Activated CD4-positive, alpha-beta T cell treated with anti-CD3 and anti-CD28 coated beads for 36 hours (primary cell): Measurements from ENCODE around the gene CACNA1I. TPM values are rescaled to one million over a fixed set of nuclear protein-coding genes. Genes with fewer than 3 reads are reported as not detected.

Experiments used
- ATAC-seq: fragments of 200-7000 bp; cut with Tn5 transposase; one replicate; pipeline ENCODE4 v1.10.0; 2021; ENCODE audit warnings: mild to moderate bottlenecking, moderate library complexity
- CTCF ChIA-PET: fragments of 350-600 bp; sonication (Branson Sonifier 250); formaldehyde crosslinking; loops from one replicate; lab custom pipeline; 2021; ENCODE audit warnings: antibody characterized with exemption; lab: Charles Lee
- POLR2A ChIA-PET: fragments of 350-600 bp; sonication (Branson Sonifier 250); formaldehyde crosslinking; loops from one replicate; lab custom pipeline; 2021; ENCODE audit warnings: antibody characterized with exemption, inconsistent platforms; lab: Charles Lee
- DNase-seq: peaks from one replicate; pipeline ENCODE4 v3.0.0-alpha.2; 2020
- H3K27ac Mint-ChIP-seq: one replicate; pipeline ENCODE4 v1.8.0; 2021; ENCODE audit warnings: mixed read lengths
- H3K27me3 Mint-ChIP-seq: one replicate; pipeline ENCODE4 v1.8.0; 2021; ENCODE audit warnings: mixed read lengths
- H3K36me3 Mint-ChIP-seq: one replicate; pipeline ENCODE4 v1.8.0; 2021; ENCODE audit warnings: low read depth, mixed read lengths
- H3K4me1 Mint-ChIP-seq: one replicate; pipeline ENCODE4 v1.8.0; 2021; ENCODE audit warnings: mixed read lengths
- H3K4me3 Mint-ChIP-seq: one replicate; pipeline ENCODE4 v1.8.0; 2021; ENCODE audit warnings: mild to moderate bottlenecking, moderate library complexity, mixed read lengths
- H3K9me3 Mint-ChIP-seq: one replicate; pipeline ENCODE4 v1.8.0; 2021; ENCODE audit warnings: low read depth, mixed read lengths
- intact Hi-C, 2 experiments: fragments of 100-400 bp; cut with DNase I in 1 of 2; cut with micrococcal nuclease in 1 of 2; formaldehyde crosslinking; loops; one replicate each; pipeline versions ENCODE4 v1.14.2 to v1.15.1; 2022 to 2024; cut with DNase I, micrococcal nuclease
- total RNA-seq, 2 experiments: library from RNA; stranded (reverse); gene quantifications; one replicate each; pipeline ENCODE4 v1.2.3, GENCODE V29; 2021

Gene CACNA1I
- total RNA-seq, 2 experiments from 2014 or later, result 0.37 to 0.39 TPM

GRCh38 chr22:39679652-39680051, 109.1 kb downstream of the CACNA1I start:
- ChIA-PET CTCF (interaction anchor here (0.6 kb wide), 1 partner anchor 38 kb away, joined by 3 read pairs; no protein-coding TSS in a partner anchor), POLR2A (no interaction called here)
- Mint-ChIP-seq H3K36me3 (peaks cover 3% of the 10 kb centered on the region), H3K9me3 (no peaks in the 10 kb centered on the region), H3K4me1 (no peaks in the 10 kb centered on the region), H3K27me3 (no peaks in the 10 kb centered on the region), H3K4me3 (no peak overlapping the region), H3K27ac (no peak overlapping the region)
- intact Hi-C loops, result no loop called here
- ATAC-seq (no peak), DNase-seq (no peak)

GRCh38 chr22:39680486-39680885, 109.9 kb downstream of the CACNA1I start:
- Mint-ChIP-seq H3K4me1 (peaks cover 2% of the 10 kb centered on the region), H3K27ac (no peak overlapping the region), H3K27me3 (peaks cover 2% of the 10 kb centered on the region), H3K36me3 (peaks cover 3% of the 10 kb centered on the region), H3K9me3 (no peaks in the 10 kb centered on the region), H3K4me3 (no peak overlapping the region)
- ATAC-seq (no peak), DNase-seq (no peak)
- ChIA-PET CTCF (no interaction called here), POLR2A (interaction anchor here (0.6 kb wide), 1 partner anchor 64 kb away, joined by 3 read pairs; no protein-coding TSS in a partner anchor)
- intact Hi-C loops, result no loop called here

- no peak overlapping the region for H3K27ac Mint-ChIP-seq
- no peak for ATAC-seq
Measured at GRCh38 chr22:39681038-39681861, 110.7 kb downstream of the CACNA1I start.

GRCh38 chr22:39682994-39683393, 112.4 kb downstream of the CACNA1I start:
- peaks cover 6% of the 10 kb centered on the region for H3K27me3 Mint-ChIP-seq
- DNase-seq (no peak), ATAC-seq (no peak)
- no peaks in the 10 kb centered on the region for H3K9me3 Mint-ChIP-seq
- H3K4me3 Mint-ChIP-seq, result no peak overlapping the region
- intact Hi-C loops, result no loop called here
- CTCF ChIA-PET, result no interaction called here
- no peak overlapping the region for H3K27ac Mint-ChIP-seq
- H3K4me1 Mint-ChIP-seq, result peaks cover 2% of the 10 kb centered on the region
- POLR2A ChIA-PET, result no interaction called here
- H3K36me3 Mint-ChIP-seq, result peaks cover 3% of the 10 kb centered on the region

More at GRCh38 chr22:39681038-39681861, 110.7 kb downstream of the CACNA1I start:
- no peaks in the 10 kb centered on the region for H3K9me3 Mint-ChIP-seq
- H3K4me1 Mint-ChIP-seq, result peaks cover 2% of the 10 kb centered on the region
- no peak overlapping the region for H3K4me3 Mint-ChIP-seq
- POLR2A ChIA-PET, result no interaction called here
- H3K36me3 Mint-ChIP-seq, result peaks cover 3% of the 10 kb centered on the region
- CTCF ChIA-PET, result interaction anchor here (1.3 kb wide), 1 partner anchor 12 kb away, joined by 3 read pairs; no protein-coding TSS in a partner anchor
- peaks cover 2% of the 10 kb centered on the region for H3K27me3 Mint-ChIP-seq
- intact Hi-C loops, result no loop called here
- DNase-seq, result no peak

GRCh38 chr22:39683639-39684038, 113.1 kb downstream of the CACNA1I start:
- H3K36me3 Mint-ChIP-seq, result peaks cover 3% of the 10 kb centered on the region
- intact Hi-C loops, result no loop called here
- peaks cover 7% of the 10 kb centered on the region for H3K27me3 Mint-ChIP-seq
- no peak for ATAC-seq
- no peaks in the 10 kb centered on the region for H3K9me3 Mint-ChIP-seq
- H3K4me3 Mint-ChIP-seq, result no peak overlapping the region
- H3K27ac Mint-ChIP-seq, result no peak overlapping the region
- POLR2A ChIA-PET, result no interaction called here
- H3K4me1 Mint-ChIP-seq, result peaks cover 2% of the 10 kb centered on the region
- DNase-seq, result no peak
- CTCF ChIA-PET, result no interaction called here

GRCh38 chr22:39684702-39685281, 114.2 kb downstream of the CACNA1I start:
- intact Hi-C loops, result no loop called here
- Mint-ChIP-seq H3K27ac (no peak overlapping the region), H3K27me3 (peaks cover 7% of the 10 kb centered on the region), H3K9me3 (no peaks in the 10 kb centered on the region), H3K36me3 (peaks cover 3% of the 10 kb centered on the region), H3K4me3 (no peak overlapping the region), H3K4me1 (peaks cover 2% of the 10 kb centered on the region)
- ATAC-seq (no peak), DNase-seq (no peak)
- POLR2A ChIA-PET, result no interaction called here
- CTCF ChIA-PET, result no interaction called here

GRCh38 chr22:39685336-39686177, 115.0 kb downstream of the CACNA1I start:
- ATAC-seq (no peak), DNase-seq (no peak)
- intact Hi-C loops, result no loop called here
- ChIA-PET POLR2A (no interaction called here), CTCF (no interaction called here)
- Mint-ChIP-seq H3K9me3 (no peaks in the 10 kb centered on the region), H3K36me3 (peaks cover 3% of the 10 kb centered on the region), H3K4me3 (no peak overlapping the region), H3K27me3 (peaks cover 7% of the 10 kb centered on the region), H3K27ac (no peak overlapping the region), H3K4me1 (peaks cover 2% of the 10 kb centered on the region)

- CTCF ChIA-PET, result no interaction called here
- POLR2A ChIA-PET, result no interaction called here
- intact Hi-C loops, result no loop called here
- H3K36me3 Mint-ChIP-seq, result peaks cover 3% of the 10 kb centered on the region
- H3K27me3 Mint-ChIP-seq, result peaks cover 9% of the 10 kb centered on the region
- no peak overlapping the region for H3K27ac Mint-ChIP-seq
- DNase-seq (no peak), ATAC-seq (no peak)
- peaks cover 9% of the 10 kb centered on the region for H3K4me1 Mint-ChIP-seq
- H3K4me3 Mint-ChIP-seq, result no peak overlapping the region
- no peaks in the 10 kb centered on the region for H3K9me3 Mint-ChIP-seq
Measured at GRCh38 chr22:39686178-39686620, 115.6 kb downstream of the CACNA1I start.

GRCh38 chr22:39686776-39687525, 116.4 kb downstream of the CACNA1I start:
- intact Hi-C loops, result no loop called here
- peaks cover 3% of the 10 kb centered on the region for H3K36me3 Mint-ChIP-seq

GRCh38 chr22:39688186-39688785, 117.7 kb downstream of the CACNA1I start:
- Mint-ChIP-seq H3K27me3 (peaks cover 9% of the 10 kb centered on the region), H3K9me3 (no peaks in the 10 kb centered on the region), H3K4me1 (peaks cover 11% of the 10 kb centered on the region), H3K27ac (no peak overlapping the region), H3K4me3 (no peak overlapping the region), H3K36me3 (no peaks in the 10 kb centered on the region)
- intact Hi-C loops, result no loop called here
- ATAC-seq (no peak), DNase-seq (no peak)
- ChIA-PET CTCF (interaction anchor here (0.6 kb wide), 1 partner anchor 73 kb away, joined by 3 read pairs; no protein-coding TSS in a partner anchor), POLR2A (no interaction called here)

More at GRCh38 chr22:39686776-39687525, 116.4 kb downstream of the CACNA1I start:
- peaks cover 11% of the 10 kb centered on the region for H3K4me1 Mint-ChIP-seq
- H3K4me3 Mint-ChIP-seq, result no peak overlapping the region
- peaks cover 9% of the 10 kb centered on the region for H3K27me3 Mint-ChIP-seq
- ChIA-PET CTCF (no interaction called here), POLR2A (no interaction called here)
- no peak for DNase-seq
- no peaks in the 10 kb centered on the region for H3K9me3 Mint-ChIP-seq
- no peak for ATAC-seq
- H3K27ac Mint-ChIP-seq, result no peak overlapping the region
